H1 (cell line): ENCODE measurements around the gene TCEA2. TPM values are rescaled to one million over a fixed set of nuclear protein-coding genes. Genes with fewer than 3 reads are reported as not detected.

Experiments used
- CTCF ChIA-PET: fragments of 300-600 bp; sonication (Branson Sonifier 250); formaldehyde crosslinking; loops from one replicate; lab custom pipeline; 2021; ENCODE audit not compliant: partially characterized antibody; lab: Charles Lee
- POLR2A ChIA-PET: fragments of 300-600 bp; sonication (Branson Sonifier 250); formaldehyde crosslinking; loops from one replicate; lab custom pipeline; 2021; ENCODE audit warnings: inconsistent platforms; ENCODE audit not compliant: partially characterized antibody; lab: Charles Lee
- DNase-seq, 2 experiments: peaks; one replicate each; pipeline versions ENCODE4 v3.0.0 to v3.0.0-alpha.2; 2010 to 2022; ENCODE audit warnings: low spot score in 2 of 2, low read depth in 1 of 2, mixed read lengths in 1 of 2
- FAIRE-seq: peaks from 2 replicates; lab custom pipeline; 2011; peaks lifted over from hg19 to GRCh38; lab: Jason Lieb, UNC
- H2AFZ ChIP-seq: 2 replicates; pipeline ENCODE4 v1.8.1; 2012; ENCODE audit warnings: low read length, inconsistent platforms
- H2AK5ac ChIP-seq: 2 replicates; pipeline ENCODE4 v1.6.1; 2013; ENCODE audit warnings: low read depth, low read length
- H2BK120ac ChIP-seq: replicated peaks from 2 replicates; pipeline ENCODE3; 2013; ENCODE audit warnings: low read depth, low read length, inconsistent platforms
- H2BK12ac ChIP-seq: 2 replicates; pipeline ENCODE4 v1.6.1; 2013; ENCODE audit warnings: low read depth, low read length
- H2BK15ac ChIP-seq: 2 replicates; pipeline ENCODE4 v1.6.1; 2013; ENCODE audit warnings: low read length
- H2BK20ac ChIP-seq: 2 replicates; pipeline ENCODE4 v1.6.1; 2013; ENCODE audit warnings: low read length
- H2BK5ac ChIP-seq: 2 replicates; pipeline ENCODE4 v1.6.1; 2013; ENCODE audit warnings: low read depth, low read length
- H3K14ac ChIP-seq: 2 replicates; pipeline ENCODE4 v1.6.1; 2013; ENCODE audit warnings: inconsistent platforms; ENCODE audit not compliant: insufficient read length
- H3K18ac ChIP-seq: 2 replicates; pipeline ENCODE4 v1.6.1; 2013; ENCODE audit warnings: low read length; ENCODE audit errors: extremely low read depth
- H3K23ac ChIP-seq: 2 replicates; pipeline ENCODE4 v1.6.1; 2013; ENCODE audit warnings: inconsistent platforms; ENCODE audit not compliant: insufficient read length
- H3K23me2 ChIP-seq: 2 replicates; pipeline ENCODE4 v1.6.1; 2013; ENCODE audit warnings: low read depth, low read length
- H3K27ac ChIP-seq: 2 replicates; pipeline ENCODE4 v1.6.1; 2011; ENCODE audit warnings: low read depth, low read length, inconsistent platforms
- H3K27me3 ChIP-seq, 4 experiments: replicated peaks in 1 of 4; 1 replicate in 1 of 4; 2 replicates in 3 of 4; pipeline versions ENCODE4 v1.6.1 to v1.8.1; 2011 to 2013; ENCODE audit warnings: low read length in 3 of 4, mild to moderate bottlenecking in 3 of 4, inconsistent platforms in 2 of 4, mixed read lengths in 2 of 4, moderate library complexity in 1 of 4; ENCODE audit not compliant: control insufficient read depth in 3 of 4, insufficient read depth in 3 of 4; ENCODE audit errors: extremely low read depth in 1 of 4
- H3K36me3 ChIP-seq, 4 experiments: 2 replicates each; pipeline versions ENCODE4 v1.6.1 to v1.8.1; 2011 to 2013; ENCODE audit warnings: mild to moderate bottlenecking in 4 of 4, low read length in 3 of 4, moderate library complexity in 2 of 4, control low read depth in 1 of 4, inconsistent platforms in 1 of 4; ENCODE audit not compliant: insufficient read depth in 4 of 4, control insufficient read depth in 2 of 4
- H3K4ac ChIP-seq: replicated peaks from 2 replicates; pipeline ENCODE3; 2013; ENCODE audit warnings: low read length, low read depth, mixed read lengths, inconsistent platforms; ENCODE audit not compliant: insufficient read length
- H3K4me1 ChIP-seq, 4 experiments: replicated peaks in 1 of 4; 1 replicate in 1 of 4; 2 replicates in 3 of 4; pipeline versions ENCODE4 v1.6.1 to v1.8.1; 2011 to 2013; ENCODE audit warnings: low read length in 3 of 4, inconsistent platforms in 2 of 4, mixed read lengths in 1 of 4; ENCODE audit not compliant: insufficient read depth in 4 of 4, control insufficient read depth in 3 of 4
- H3K4me2 ChIP-seq, 2 experiments: 2 replicates each; pipeline versions ENCODE4 v1.6.1 to v1.8.1; 2011 to 2013; ENCODE audit warnings: low read depth in 2 of 2, low read length in 2 of 2, control low read depth in 1 of 2, inconsistent platforms in 1 of 2, mild to moderate bottlenecking in 1 of 2; ENCODE audit not compliant: insufficient read depth in 1 of 2
- H3K4me3 ChIP-seq, 4 experiments: fragments of 200-600, 300-600 bp in 1 of 4; sonication (generic), shearing (Covaris generic), sonication (Bioruptor Twin) in 1 of 4; 2 replicates each; pipeline versions ENCODE4 v1.5.1 to v1.8.1; 2011 to 2016; ENCODE audit warnings: low read length in 4 of 4, low read depth in 3 of 4, control low read depth in 2 of 4, inconsistent platforms in 2 of 4, mild to moderate bottlenecking in 2 of 4, mixed read lengths in 1 of 4, moderate library complexity in 1 of 4; ENCODE audit not compliant: insufficient read depth in 2 of 4; ENCODE audit errors: extremely low read depth in 1 of 4
- H3K56ac ChIP-seq: replicated peaks from 2 replicates; pipeline ENCODE3; 2013; ENCODE audit warnings: low read depth, mild to moderate bottlenecking, mixed read lengths, low read length, inconsistent platforms; ENCODE audit not compliant: insufficient read length
- H3K79me1 ChIP-seq: 2 replicates; pipeline ENCODE4 v1.6.1; 2013; ENCODE audit warnings: low read depth, low read length, control low read depth
- H3K79me2 ChIP-seq, 2 experiments: 2 replicates each; pipeline versions ENCODE4 v1.6.1 to v1.8.1; 2012 to 2013; ENCODE audit warnings: low read length in 2 of 2, mild to moderate bottlenecking in 2 of 2, inconsistent platforms in 1 of 2; ENCODE audit not compliant: insufficient read depth in 2 of 2, control insufficient read depth in 1 of 2
- H3K9ac ChIP-seq, 4 experiments: replicated peaks in 1 of 4; 1 replicate in 1 of 4; 2 replicates in 3 of 4; pipeline versions ENCODE4 v1.6.1 to v1.8.1; 2011 to 2013; ENCODE audit warnings: low read depth in 3 of 4, low read length in 3 of 4, control low read depth in 2 of 4, mild to moderate bottlenecking in 2 of 4, moderate library complexity in 2 of 4, inconsistent platforms in 1 of 4; ENCODE audit errors: extremely low read depth in 1 of 4
- H3K9me3 ChIP-seq, 2 experiments: 2 replicates each; pipeline versions ENCODE4 v1.6.1 to v1.8.1; 2012 to 2013; ENCODE audit warnings: mild to moderate bottlenecking in 2 of 2, moderate library complexity in 2 of 2, control low read depth in 1 of 2, inconsistent platforms in 1 of 2, low read depth in 1 of 2, low read length in 1 of 2, mixed read lengths in 1 of 2; ENCODE audit not compliant: insufficient read depth in 2 of 2
- H4K20me1 ChIP-seq, 2 experiments: replicated peaks in 1 of 2; 2 replicates each; pipeline versions ENCODE3 to v1.8.1; 2011 to 2013; ENCODE audit warnings: inconsistent platforms in 2 of 2, low read length in 2 of 2, mild to moderate bottlenecking in 1 of 2; ENCODE audit not compliant: insufficient read depth in 2 of 2, control insufficient read depth in 1 of 2
- H4K5ac ChIP-seq: 2 replicates; pipeline ENCODE4 v1.6.1; 2013; ENCODE audit warnings: low read length, low read depth, mixed read lengths, inconsistent platforms; ENCODE audit not compliant: insufficient read length
- H4K8ac ChIP-seq: 2 replicates; pipeline ENCODE4 v1.8.0; 2013; ENCODE audit warnings: mild to moderate bottlenecking, moderate library complexity, low read length, inconsistent platforms; ENCODE audit not compliant: insufficient read depth; ENCODE audit errors: extremely low read depth
- H4K91ac ChIP-seq: replicated peaks from 2 replicates; pipeline ENCODE3; 2013; ENCODE audit warnings: low read length, mixed read lengths, inconsistent platforms; ENCODE audit not compliant: insufficient read length
- CHD2 ChIP-seq: IDR thresholded peaks from 2 replicates; pipeline ENCODE4 v1.6.1; 2012; ENCODE audit warnings: low read length, improper control_type of control experiment
- POLR2AphosphoS5 ChIP-seq: IDR thresholded peaks from 2 replicates; pipeline ENCODE4 v1.6.1; 2011; ENCODE audit warnings: low read depth, low read length
- YY1 ChIP-seq: IDR thresholded peaks from 2 replicates; pipeline ENCODE4 v1.6.1; 2011; ENCODE audit warnings: low read depth, mild to moderate bottlenecking, low read length
- WGBS, 2 experiments: shearing (Covaris generic) in 1 of 2; methylation state at CpG; one replicate each; pipeline versions ENCODE4 v1.1.6 to v1.1.7; 2013 to 2015; ENCODE audit warnings: low lambda C conversion rate in 2 of 2, mixed read lengths in 2 of 2, inconsistent platforms in 1 of 2, low coverage in 1 of 2, missing lambda C conversion rate in 1 of 2; ENCODE audit not compliant: insufficient replicate concordance in 2 of 2, insufficient coverage in 1 of 2, insufficient read length in 1 of 2; ENCODE audit errors: extremely low coverage in 1 of 2, missing lambda C conversion rate in 1 of 2; 5-methylcytosine and 5-hydroxymethylcytosine counted together
- polyA plus RNA-seq, 7 experiments: library from polyadenylated mRNA; depleted of rRNA in 3 of 7; stranded (reverse) in 5 of 7; unstranded in 2 of 7; fragments of >200 nt in 5 of 7; fragments of 200-250 nt in 2 of 7; gene quantifications; 1 replicate in 5 of 7; 2 replicates in 1 of 7; 4 replicates in 1 of 7; pipeline versions ENCODE4 v1.2.1 to v1.2.3, GENCODE V29; 2011 to 2013; ENCODE audit warnings: missing spikeins in 2 of 7, mixed read lengths in 2 of 7
- total RNA-seq: library from RNA; stranded (reverse); fragmentation: NEBNext Ultra II Directional; extraction: Animal tissue kit (Norgen Biotek cat#: 25700); gene quantifications from 2 replicates; pipeline ENCODE4 v1.2.1, GENCODE V29; 2021

TCEA2 gene
- total and polyA plus RNA-seq, 2 of the 8 experiments (the other 6 are each of a cell fraction or from before 2014, with no cell fraction given): 41.4 to 42.3 TPM

- no peaks in the 10 kb centered on the region for H3K79me2 ChIP-seq
- H3K4me1 ChIP-seq: peaks cover 0 to 28% (median 14%) of the 10 kb centered on the region in 4 experiments; a peak in 6 of 7 replicates
- ChIA-PET CTCF (interaction anchor here (0.7 to 13.0 kb wide), 20 partner anchors 9 to 321 kb away, joined by 3 to 144 read pairs (median 4); partner anchors contain the start of genes PRPF6, SOX18 and TCEA2), POLR2A (interaction anchor here (0.6 to 1.4 kb wide), 8 partner anchors 9 to 97 kb away, joined by 3 to 6 read pairs (median 3); partner anchors contain the start of gene TCEA2)
- no peak within 1 kb of the TSS for H3K27ac ChIP-seq
- peak within 1 kb of the TSS; percentile 63; the same call in 1 of the 2 replicates for H4K8ac ChIP-seq
- H2BK12ac ChIP-seq: peak within 1 kb of the TSS; percentile 95; the same call in 1 of the 2 replicates
- no peak within 1 kb of the TSS for H3K56ac ChIP-seq
- 0 out of 2 replicates have a peak within 1 kb of the TSS, but pooled peaks have one; percentile 29 for H2BK15ac ChIP-seq
- H3K4me2 ChIP-seq: peak within 1 kb of the TSS; percentile 88 to 98
- no peak within 1 kb of the TSS for H2AK5ac ChIP-seq
- H4K91ac ChIP-seq: no peak within 1 kb of the TSS
- WGBS, 2 experiments: 5% methylated on average over 38 of the region's 86 CpGs; no CpG with 5 or more reads in 1 of the 2 experiments
- H3K79me1 ChIP-seq: no peaks in the 10 kb centered on the region
- H2BK5ac ChIP-seq: no peak within 1 kb of the TSS; the same call in 1 of the 2 replicates
- 0 out of 2 replicates have a peak within 1 kb of the TSS, but pooled peaks have one; percentile 14 for H2AFZ ChIP-seq
- no peaks in the 10 kb centered on the region for H3K36me3 ChIP-seq
- H3K9ac ChIP-seq: peak within 1 kb of the TSS in 1 of 4 experiments; percentile 22; a peak in 1 of 7 replicates
- H3K27me3 ChIP-seq: peaks cover 6 to 57% (median 42%) of the 10 kb centered on the region in 4 experiments
- no peak within 1 kb of the TSS for H3K14ac ChIP-seq
- peak within 1 kb of the TSS; percentile 32 for H3K18ac ChIP-seq
- FAIRE-seq (no peak), DNase-seq (no peak)
- peak within 1 kb of the TSS; percentile 42 to 73 (median 52) for H3K4me3 ChIP-seq
- H4K20me1 ChIP-seq: peaks cover 0 to 1% of the 10 kb centered on the region in 2 experiments
- no peaks in the 10 kb centered on the region for H3K9me3 ChIP-seq
- peaks cover 21% of the 10 kb centered on the region; the same call in 1 of the 2 replicates for H3K23me2 ChIP-seq
- no peak within 1 kb of the TSS for H3K23ac ChIP-seq
- no peak within 1 kb of the TSS for H2BK20ac ChIP-seq
- no peak within 1 kb of the TSS for H2BK120ac ChIP-seq
- H4K5ac ChIP-seq: peak within 1 kb of the TSS; percentile 9
- H3K4ac ChIP-seq: no peak within 1 kb of the TSS
- TF ChIP-seq POLR2AphosphoS5: no peak
- TF ChIP-seq YY1: no peak; the same call in 1 of the 2 replicates
- no peak for TF ChIP-seq CHD2
These were observed 21.0 kb downstream of the TCEA2 start, which contains the start of gene LKAAEAR1 for GRCh38 chr20:64083804-64084684. LKAAEAR1 (minus strand) TSS chr20:64084398; CDS start chr20:64084219, 179 bp downstream.
